ENCODE results near the gene RAX2.
"Not testable (repeated sequence)": the region's sequence is repeated elsewhere in the genome, so short reads cannot be mapped to it uniquely, and the experiment has no call there.

The RAX2 gene

GRCh38 chr19:3761382-3762129, 10.5 kb downstream of the RAX2 start, which contains the start of gene APBA3:
Gene APBA3 (minus strand): TSS chr19:3761692. CDS start chr19:3760264, 1,428 bp downstream.
- peak; percentile 92 to 97 (median 94) for DNase-seq (ENCODE audit: low read depth in 3 of 3, low spot score in 1 of 3)

GRCh38 chr19:3760871-3761361, 11.1 kb downstream of the RAX2 start:
- DNase-seq (ENCODE audit: low read depth in 3 of 3, low spot score in 1 of 3) = no peak

- no peak for DNase-seq (ENCODE audit: low read depth in 3 of 3, low spot score in 1 of 3)
Observed at GRCh38 chr19:3759482-3760254, 12.4 kb downstream of the RAX2 start.

GRCh38 chr19:3758297-3758696, 13.7 kb downstream of the RAX2 start:
- not testable (repeated sequence) for DNase-seq (ENCODE audit: low read depth in 3 of 3, low spot score in 1 of 3)

GRCh38 chr19:3757705-3758104, 14.3 kb downstream of the RAX2 start:
- DNase-seq (ENCODE audit: low read depth in 3 of 3, low spot score in 1 of 3) = not testable (repeated sequence)

- DNase-seq (ENCODE audit: low read depth in 3 of 3, low spot score in 1 of 3) = no peak
Observed at GRCh38 chr19:3753631-3754410, 18.2 kb downstream of the RAX2 start.

- no peak for DNase-seq (ENCODE audit: low read depth in 3 of 3, low spot score in 1 of 3)
Observed at GRCh38 chr19:3752492-3752891, 19.5 kb downstream of the RAX2 start.

GRCh38 chr19:3751236-3751635, 20.8 kb downstream of the RAX2 start:
- no peak for DNase-seq (ENCODE audit: low read depth in 3 of 3, low spot score in 1 of 3)

- DNase-seq (ENCODE audit: low read depth in 3 of 3, low spot score in 1 of 3) = no peak
Observed at GRCh38 chr19:3750211-3750610, 21.8 kb downstream of the RAX2 start.

- DNase-seq (ENCODE audit: low read depth in 3 of 3, low spot score in 1 of 3) = no peak
Observed at GRCh38 chr19:3748965-3749364, 23.1 kb downstream of the RAX2 start.

GRCh38 chr19:3746371-3747056, 25.5 kb downstream of the RAX2 start:
- DNase-seq (ENCODE audit: low read depth in 3 of 3, low spot score in 1 of 3) = no peak

GRCh38 chr19:3745363-3746045, 26.5 kb downstream of the RAX2 start:
- DNase-seq (ENCODE audit: low read depth in 3 of 3, low spot score in 1 of 3) = no peak

- no peak for DNase-seq (ENCODE audit: low read depth in 3 of 3, low spot score in 1 of 3)
Observed at GRCh38 chr19:3743486-3743885, 28.5 kb downstream of the RAX2 start.

- DNase-seq (ENCODE audit: low read depth in 3 of 3, low spot score in 1 of 3) = no peak
Observed at GRCh38 chr19:3740431-3740830, 31.6 kb downstream of the RAX2 start.

GRCh38 chr19:3738477-3739220, 33.4 kb downstream of the RAX2 start:
- no peak for DNase-seq (ENCODE audit: low read depth in 3 of 3, low spot score in 1 of 3)

- DNase-seq (ENCODE audit: low read depth in 3 of 3, low spot score in 1 of 3) = no peak
Observed at GRCh38 chr19:3737487-3738205, 34.4 kb downstream of the RAX2 start.

GRCh38 chr19:3736106-3736724, 35.8 kb downstream of the RAX2 start:
- no peak for DNase-seq (ENCODE audit: low read depth in 3 of 3, low spot score in 1 of 3)

GRCh38 chr19:3734310-3734600, 37.8 kb downstream of the RAX2 start:
- no peak for DNase-seq (ENCODE audit: low read depth in 3 of 3, low spot score in 1 of 3)
